HG02678 (cell line): ENCODE data around the gene LEPR.
"Not testable (repeated sequence)": the region's sequence is repeated elsewhere in the genome, so short reads cannot be mapped to it uniquely, and the experiment has no call there.

Experiments
- ATAC-seq: cut with Tn5 transposase; IDR thresholded peaks from one replicate; pipeline ENCODE4 v1.9.1; 2021; ENCODE audit warnings: mild to moderate bottlenecking, moderate library complexity; ENCODE audit not compliant: unreplicated experiment

LEPR gene

GRCh38 chr1:65420590-65421350, at the start of gene LEPR, which contains the start of gene LEPROT:
TSS of gene LEPR (plus strand) at chr1:65420668. CDS start at chr1:65565566, 144,898 bp downstream.
TSS of gene LEPROT (plus strand) at chr1:65420668. CDS start at chr1:65420725, 57 bp downstream.
- ATAC-seq = peak; percentile 56

GRCh38 chr1:65371544-65371943, 48.9 kb upstream of the LEPR start:
- ATAC-seq = no peak

- ATAC-seq = no peak
These were observed 47.9 kb upstream of the LEPR start for GRCh38 chr1:65372557-65372956.

GRCh38 chr1:65377496-65378246, 42.8 kb upstream of the LEPR start:
- no peak for ATAC-seq

- ATAC-seq = no peak
These were observed 42.1 kb upstream of the LEPR start for GRCh38 chr1:65378247-65378946.

- not testable (repeated sequence) for ATAC-seq
These were observed 36.0 kb upstream of the LEPR start for GRCh38 chr1:65384426-65384825.

GRCh38 chr1:65386439-65386838, 34.0 kb upstream of the LEPR start:
- ATAC-seq = no peak

- ATAC-seq = no peak
These were observed 32.6 kb upstream of the LEPR start for GRCh38 chr1:65387821-65388220.

- no peak for ATAC-seq
These were observed 31.4 kb upstream of the LEPR start for GRCh38 chr1:65388908-65389695.

- ATAC-seq = no peak
These were observed 28.0 kb upstream of the LEPR start for GRCh38 chr1:65392497-65392896.

- peak; percentile 79 for ATAC-seq
These were observed 27.1 kb upstream of the LEPR start for GRCh38 chr1:65393347-65393746.

GRCh38 chr1:65393928-65394327, 26.5 kb upstream of the LEPR start:
- ATAC-seq = no peak

- ATAC-seq = no peak
These were observed 24.4 kb upstream of the LEPR start for GRCh38 chr1:65395887-65396612.

- no peak for ATAC-seq
These were observed 22.4 kb upstream of the LEPR start for GRCh38 chr1:65398083-65398482.

- ATAC-seq = no peak
These were observed 21.5 kb upstream of the LEPR start for GRCh38 chr1:65399003-65399402.

- ATAC-seq = no peak
These were observed 18.9 kb upstream of the LEPR start for GRCh38 chr1:65401612-65402011.

- ATAC-seq = no peak
These were observed 15.5 kb upstream of the LEPR start for GRCh38 chr1:65404941-65405340.

GRCh38 chr1:65407877-65408276, 12.6 kb upstream of the LEPR start:
- no peak for ATAC-seq

GRCh38 chr1:65409314-65409713, 11.2 kb upstream of the LEPR start:
- no peak for ATAC-seq

GRCh38 chr1:65409816-65410326, 10.6 kb upstream of the LEPR start:
- no peak for ATAC-seq
